H1 (cell line): ENCODE results near the gene FAM169A. TPM values are rescaled to one million over a fixed set of nuclear protein-coding genes. Genes with fewer than 3 reads are reported as not detected.

Experiments
- CTCF ChIA-PET: fragments of 300-600 bp; sonication (Branson Sonifier 250); formaldehyde crosslinking; loops from one replicate; lab custom pipeline; 2021; ENCODE audit not compliant: partially characterized antibody; lab: Charles Lee
- POLR2A ChIA-PET: fragments of 300-600 bp; sonication (Branson Sonifier 250); formaldehyde crosslinking; loops from one replicate; lab custom pipeline; 2021; ENCODE audit warnings: inconsistent platforms; ENCODE audit not compliant: partially characterized antibody; lab: Charles Lee
- DNase-seq, 2 experiments: peaks; one replicate each; pipeline versions ENCODE4 v3.0.0 to v3.0.0-alpha.2; 2010 to 2022; ENCODE audit warnings: low spot score in 2 of 2, low read depth in 1 of 2, mixed read lengths in 1 of 2
- FAIRE-seq: peaks from 2 replicates; lab custom pipeline; 2011; peaks lifted over from hg19 to GRCh38; lab: Jason Lieb, UNC
- H2AFZ ChIP-seq: 2 replicates; pipeline ENCODE4 v1.8.1; 2012; ENCODE audit warnings: low read length, inconsistent platforms
- H2AK5ac ChIP-seq: 2 replicates; pipeline ENCODE4 v1.6.1; 2013; ENCODE audit warnings: low read depth, low read length
- H2BK120ac ChIP-seq: replicated peaks from 2 replicates; pipeline ENCODE3; 2013; ENCODE audit warnings: low read depth, low read length, inconsistent platforms
- H2BK12ac ChIP-seq: 2 replicates; pipeline ENCODE4 v1.6.1; 2013; ENCODE audit warnings: low read depth, low read length
- H2BK15ac ChIP-seq: 2 replicates; pipeline ENCODE4 v1.6.1; 2013; ENCODE audit warnings: low read length
- H2BK20ac ChIP-seq: 2 replicates; pipeline ENCODE4 v1.6.1; 2013; ENCODE audit warnings: low read length
- H2BK5ac ChIP-seq: 2 replicates; pipeline ENCODE4 v1.6.1; 2013; ENCODE audit warnings: low read depth, low read length
- H3K14ac ChIP-seq: 2 replicates; pipeline ENCODE4 v1.6.1; 2013; ENCODE audit warnings: inconsistent platforms; ENCODE audit not compliant: insufficient read length
- H3K18ac ChIP-seq: 2 replicates; pipeline ENCODE4 v1.6.1; 2013; ENCODE audit warnings: low read length; ENCODE audit errors: extremely low read depth
- H3K23ac ChIP-seq: 2 replicates; pipeline ENCODE4 v1.6.1; 2013; ENCODE audit warnings: inconsistent platforms; ENCODE audit not compliant: insufficient read length
- H3K23me2 ChIP-seq: 2 replicates; pipeline ENCODE4 v1.6.1; 2013; ENCODE audit warnings: low read depth, low read length
- H3K27ac ChIP-seq: 2 replicates; pipeline ENCODE4 v1.6.1; 2011; ENCODE audit warnings: low read depth, low read length, inconsistent platforms
- H3K27me3 ChIP-seq, 4 experiments: replicated peaks in 1 of 4; 1 replicate in 1 of 4; 2 replicates in 3 of 4; pipeline versions ENCODE4 v1.6.1 to v1.8.1; 2011 to 2013; ENCODE audit warnings: low read length in 3 of 4, mild to moderate bottlenecking in 3 of 4, inconsistent platforms in 2 of 4, mixed read lengths in 2 of 4, moderate library complexity in 1 of 4; ENCODE audit not compliant: control insufficient read depth in 3 of 4, insufficient read depth in 3 of 4; ENCODE audit errors: extremely low read depth in 1 of 4
- H3K36me3 ChIP-seq, 4 experiments: 2 replicates each; pipeline versions ENCODE4 v1.6.1 to v1.8.1; 2011 to 2013; ENCODE audit warnings: mild to moderate bottlenecking in 4 of 4, low read length in 3 of 4, moderate library complexity in 2 of 4, control low read depth in 1 of 4, inconsistent platforms in 1 of 4; ENCODE audit not compliant: insufficient read depth in 4 of 4, control insufficient read depth in 2 of 4
- H3K4ac ChIP-seq: replicated peaks from 2 replicates; pipeline ENCODE3; 2013; ENCODE audit warnings: low read length, low read depth, mixed read lengths, inconsistent platforms; ENCODE audit not compliant: insufficient read length
- H3K4me1 ChIP-seq, 4 experiments: replicated peaks in 1 of 4; 1 replicate in 1 of 4; 2 replicates in 3 of 4; pipeline versions ENCODE4 v1.6.1 to v1.8.1; 2011 to 2013; ENCODE audit warnings: low read length in 3 of 4, inconsistent platforms in 2 of 4, mixed read lengths in 1 of 4; ENCODE audit not compliant: insufficient read depth in 4 of 4, control insufficient read depth in 3 of 4
- H3K4me2 ChIP-seq, 2 experiments: 2 replicates each; pipeline versions ENCODE4 v1.6.1 to v1.8.1; 2011 to 2013; ENCODE audit warnings: low read depth in 2 of 2, low read length in 2 of 2, control low read depth in 1 of 2, inconsistent platforms in 1 of 2, mild to moderate bottlenecking in 1 of 2; ENCODE audit not compliant: insufficient read depth in 1 of 2
- H3K4me3 ChIP-seq, 4 experiments: fragments of 200-600, 300-600 bp in 1 of 4; sonication (generic), shearing (Covaris generic), sonication (Bioruptor Twin) in 1 of 4; 2 replicates each; pipeline versions ENCODE4 v1.5.1 to v1.8.1; 2011 to 2016; ENCODE audit warnings: low read length in 4 of 4, low read depth in 3 of 4, control low read depth in 2 of 4, inconsistent platforms in 2 of 4, mild to moderate bottlenecking in 2 of 4, mixed read lengths in 1 of 4, moderate library complexity in 1 of 4; ENCODE audit not compliant: insufficient read depth in 2 of 4; ENCODE audit errors: extremely low read depth in 1 of 4
- H3K56ac ChIP-seq: replicated peaks from 2 replicates; pipeline ENCODE3; 2013; ENCODE audit warnings: low read depth, mild to moderate bottlenecking, mixed read lengths, low read length, inconsistent platforms; ENCODE audit not compliant: insufficient read length
- H3K79me1 ChIP-seq: 2 replicates; pipeline ENCODE4 v1.6.1; 2013; ENCODE audit warnings: low read depth, low read length, control low read depth
- H3K79me2 ChIP-seq, 2 experiments: 2 replicates each; pipeline versions ENCODE4 v1.6.1 to v1.8.1; 2012 to 2013; ENCODE audit warnings: low read length in 2 of 2, mild to moderate bottlenecking in 2 of 2, inconsistent platforms in 1 of 2; ENCODE audit not compliant: insufficient read depth in 2 of 2, control insufficient read depth in 1 of 2
- H3K9ac ChIP-seq, 4 experiments: replicated peaks in 1 of 4; 1 replicate in 1 of 4; 2 replicates in 3 of 4; pipeline versions ENCODE4 v1.6.1 to v1.8.1; 2011 to 2013; ENCODE audit warnings: low read depth in 3 of 4, low read length in 3 of 4, control low read depth in 2 of 4, mild to moderate bottlenecking in 2 of 4, moderate library complexity in 2 of 4, inconsistent platforms in 1 of 4; ENCODE audit errors: extremely low read depth in 1 of 4
- H3K9me3 ChIP-seq, 2 experiments: 2 replicates each; pipeline versions ENCODE4 v1.6.1 to v1.8.1; 2012 to 2013; ENCODE audit warnings: mild to moderate bottlenecking in 2 of 2, moderate library complexity in 2 of 2, control low read depth in 1 of 2, inconsistent platforms in 1 of 2, low read depth in 1 of 2, low read length in 1 of 2, mixed read lengths in 1 of 2; ENCODE audit not compliant: insufficient read depth in 2 of 2
- H4K20me1 ChIP-seq, 2 experiments: replicated peaks in 1 of 2; 2 replicates each; pipeline versions ENCODE3 to v1.8.1; 2011 to 2013; ENCODE audit warnings: inconsistent platforms in 2 of 2, low read length in 2 of 2, mild to moderate bottlenecking in 1 of 2; ENCODE audit not compliant: insufficient read depth in 2 of 2, control insufficient read depth in 1 of 2
- H4K5ac ChIP-seq: 2 replicates; pipeline ENCODE4 v1.6.1; 2013; ENCODE audit warnings: low read length, low read depth, mixed read lengths, inconsistent platforms; ENCODE audit not compliant: insufficient read length
- H4K8ac ChIP-seq: 2 replicates; pipeline ENCODE4 v1.8.0; 2013; ENCODE audit warnings: mild to moderate bottlenecking, moderate library complexity, low read length, inconsistent platforms; ENCODE audit not compliant: insufficient read depth; ENCODE audit errors: extremely low read depth
- H4K91ac ChIP-seq: replicated peaks from 2 replicates; pipeline ENCODE3; 2013; ENCODE audit warnings: low read length, mixed read lengths, inconsistent platforms; ENCODE audit not compliant: insufficient read length
- GABPA ChIP-seq: IDR thresholded peaks from 2 replicates; pipeline ENCODE4 v1.6.1; 2011; ENCODE audit warnings: mild to moderate bottlenecking, low read length, moderate library complexity, borderline replicate concordance; ENCODE audit not compliant: insufficient read depth
- WGBS, 2 experiments: shearing (Covaris generic) in 1 of 2; methylation state at CpG; one replicate each; pipeline versions ENCODE4 v1.1.6 to v1.1.7; 2013 to 2015; ENCODE audit warnings: low lambda C conversion rate in 2 of 2, mixed read lengths in 2 of 2, inconsistent platforms in 1 of 2, low coverage in 1 of 2, missing lambda C conversion rate in 1 of 2; ENCODE audit not compliant: insufficient replicate concordance in 2 of 2, insufficient coverage in 1 of 2, insufficient read length in 1 of 2; ENCODE audit errors: extremely low coverage in 1 of 2, missing lambda C conversion rate in 1 of 2; 5-methylcytosine and 5-hydroxymethylcytosine counted together
- polyA plus RNA-seq, 7 experiments: library from polyadenylated mRNA; depleted of rRNA in 3 of 7; stranded (reverse) in 5 of 7; unstranded in 2 of 7; fragments of >200 nt in 5 of 7; fragments of 200-250 nt in 2 of 7; gene quantifications; 1 replicate in 5 of 7; 2 replicates in 1 of 7; 4 replicates in 1 of 7; pipeline versions ENCODE4 v1.2.1 to v1.2.3, GENCODE V29; 2011 to 2013; ENCODE audit warnings: missing spikeins in 2 of 7, mixed read lengths in 2 of 7
- total RNA-seq: library from RNA; stranded (reverse); fragmentation: NEBNext Ultra II Directional; extraction: Animal tissue kit (Norgen Biotek cat#: 25700); gene quantifications from 2 replicates; pipeline ENCODE4 v1.2.1, GENCODE V29; 2021

FAM169A gene
- total and polyA plus RNA-seq, 2 of the 8 experiments (the other 6 are each of a cell fraction or from before 2014, with no cell fraction given) = 12.6 to 83.1 TPM

DNA sequence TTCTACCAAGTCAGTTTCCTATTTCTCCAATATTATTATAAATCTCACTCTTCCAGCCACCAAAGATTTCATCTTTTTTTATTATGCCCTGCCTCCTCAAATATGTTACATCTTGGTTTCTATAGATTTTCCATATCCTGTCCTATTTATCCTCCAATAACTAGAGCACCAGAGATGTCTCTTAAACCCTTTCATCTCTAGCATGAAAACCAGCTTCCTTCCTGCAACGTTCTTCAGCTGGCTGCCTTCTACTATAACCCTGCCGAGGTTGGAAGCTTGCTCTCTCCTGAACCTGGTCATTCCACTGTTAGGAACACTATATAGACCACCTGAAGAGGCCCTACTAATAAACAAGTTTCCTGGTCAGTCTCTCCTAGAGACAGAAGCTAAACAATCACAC, 27.9 kb downstream of the FAM169A start:
- H3K27ac ChIP-seq = no peak overlapping the region
- H3K79me1 ChIP-seq = peaks cover 2% of the 10 kb centered on the region; the same call in 1 of the 2 replicates
- H3K4me1 ChIP-seq = peaks cover 0 to 3% (median under 1%) of the 10 kb centered on the region in 4 experiments; a peak in 2 of 7 replicates
- DNase-seq (no peak), FAIRE-seq (no peak)
- H3K14ac ChIP-seq = no peak overlapping the region
- no peak overlapping the region for H3K18ac ChIP-seq
- no peak overlapping the region for H3K23ac ChIP-seq
- H3K79me2 ChIP-seq = peaks cover 3 to 74% of the 10 kb centered on the region in 2 experiments; a peak in 3 of 4 replicates
- H3K4ac ChIP-seq = no peak overlapping the region
- H2BK5ac ChIP-seq = no peak overlapping the region
- no peaks in the 10 kb centered on the region for H3K27me3 ChIP-seq
- no peak overlapping the region for H3K4me3 ChIP-seq
- peaks cover 0 to 7% of the 10 kb centered on the region in 2 experiments for H4K20me1 ChIP-seq
- H2AFZ ChIP-seq = no peak overlapping the region
- no peaks in the 10 kb centered on the region for H3K9me3 ChIP-seq
- H3K4me2 ChIP-seq = no peak overlapping the region
- peaks cover 0 to 57% (median 21%) of the 10 kb centered on the region in 4 experiments; a peak in 5 of 8 replicates for H3K36me3 ChIP-seq
- POLR2A ChIA-PET = interaction anchor here (0.9 to 1.2 kb wide), 2 partner anchors 14 to 17 kb away, joined by 3 read pairs; no protein-coding TSS in a partner anchor
- CTCF ChIA-PET = interaction anchor here (0.6 kb wide), 1 partner anchor 639 kb away, joined by 3 read pairs; no protein-coding TSS in a partner anchor
- no peak overlapping the region for H2AK5ac ChIP-seq
- H3K56ac ChIP-seq = no peak overlapping the region
- H2BK20ac ChIP-seq = no peak overlapping the region
- no peak for TF ChIP-seq GABPA
- no peak overlapping the region for H4K91ac ChIP-seq
- no peak overlapping the region for H4K5ac ChIP-seq
- no peak overlapping the region for H3K9ac ChIP-seq
- no peak overlapping the region for H2BK120ac ChIP-seq
- no peaks in the 10 kb centered on the region for H3K23me2 ChIP-seq
- no peak overlapping the region for H2BK12ac ChIP-seq
- no peak overlapping the region for H2BK15ac ChIP-seq
- 89% methylated on average over 2 of the region's 2 CpGs; no CpG with 5 or more reads in 1 of the 2 experiments for WGBS, 2 experiments
- no peak overlapping the region for H4K8ac ChIP-seq
